NCI-H748 treated with DMSO at 0.1 percent for 48 hours (cell line): Measurements from ENCODE around the gene NLRP1.
A peak's percentile ranks its signal among the peaks of the same experiment; 100 is the strongest.

Experiments used
- DNase-seq: peaks from one replicate; lab custom pipeline; 2025; lab: John Stamatoyannopoulos, UW

NLRP1 gene

GRCh38 chr17:5516060-5516792 lies 68.1 kb downstream of the NLRP1 start:
- no peak for DNase-seq

- no peak for DNase-seq
Measured at GRCh38 chr17:5514976-5515375, 69.3 kb downstream of the NLRP1 start.

GRCh38 chr17:5513628-5514027 lies 70.7 kb downstream of the NLRP1 start:
- no peak for DNase-seq

- DNase-seq: no peak
Measured at GRCh38 chr17:5511401-5512225, 72.7 kb downstream of the NLRP1 start.

- DNase-seq: no peak
Measured at GRCh38 chr17:5510771-5511170, 73.5 kb downstream of the NLRP1 start.

- no peak for DNase-seq
Measured at GRCh38 chr17:5509482-5509881, 74.8 kb downstream of the NLRP1 start.

GRCh38 chr17:5508810-5509209 lies 75.5 kb downstream of the NLRP1 start:
- peak; percentile 98 for DNase-seq

GRCh38 chr17:5506307-5506706 lies 78.0 kb downstream of the NLRP1 start:
- DNase-seq: no peak

- no peak for DNase-seq
Measured at GRCh38 chr17:5502552-5502951, 81.8 kb downstream of the NLRP1 start.

- DNase-seq: no peak
Measured at GRCh38 chr17:5501685-5502084, 82.6 kb downstream of the NLRP1 start.

GRCh38 chr17:5500589-5501391 lies 83.5 kb downstream of the NLRP1 start:
- DNase-seq: peak; percentile 97

GRCh38 chr17:5500247-5500588 lies 84.1 kb downstream of the NLRP1 start:
- no peak for DNase-seq

- peak; percentile 39 for DNase-seq
Measured at GRCh38 chr17:5499476-5500231, 84.7 kb downstream of the NLRP1 start.

GRCh38 chr17:5492970-5493369 lies 91.3 kb downstream of the NLRP1 start:
- DNase-seq: no peak

GRCh38 chr17:5488752-5489151 lies 95.6 kb downstream of the NLRP1 start:
- DNase-seq: no peak

GRCh38 chr17:5486206-5487124 lies 97.8 kb downstream of the NLRP1 start, which contains the start of gene MIS12:
Gene MIS12, plus strand, starts transcription at chr17:5486566. Its CDS starts 2,297 bp downstream, at chr17:5488863.
- DNase-seq: peak; percentile 99

- no peak for DNase-seq
Measured at GRCh38 chr17:5485270-5486205, 98.8 kb downstream of the NLRP1 start, which contains the start of gene DERL2. Gene DERL2, minus strand, starts transcription at chr17:5486178. Its CDS starts 17 bp downstream, at chr17:5486161.

- no peak for DNase-seq
Measured at GRCh38 chr17:5481451-5481850, 102.9 kb downstream of the NLRP1 start.

- no peak for DNase-seq
Measured at GRCh38 chr17:5480962-5481361, 103.3 kb downstream of the NLRP1 start.
